ENCODE data around the gene GRP. TPM values are rescaled to one million over a fixed set of nuclear protein-coding genes. Genes with fewer than 3 reads are reported as not detected.

GRP gene
- total and polyA plus RNA-seq, 2 donors from 2014 or later = not detected

GRCh38 chr18:59220784-59221765 lies 1.1 kb downstream of the GRP start:
- Histone ChIP-seq H3K27me3 (ENCODE audit: control insufficient read depth, insufficient read depth, low read length) (peaks cover 35% of the 10 kb centered on the region), H3K4me1 (ENCODE audit: control insufficient read depth in 2 of 3, insufficient read depth in 2 of 3, low read depth in 1 of 3, low read length in 3 of 3) (no peaks in the 10 kb centered on the region), H3K4me3 (ENCODE audit: low read length in 3 of 3) (no peak overlapping the region), H3K9me3 (ENCODE audit: control insufficient read depth in 2 of 3, insufficient read depth in 1 of 3, low read length in 3 of 3) (no peaks in the 10 kb centered on the region), H3K9ac (ENCODE audit: low read length in 3 of 3) (no peak overlapping the region), H3K36me3 (ENCODE audit: control insufficient read depth in 2 of 3, insufficient read depth in 3 of 3, low read length in 3 of 3) (no peaks in the 10 kb centered on the region), H3K27ac (ENCODE audit: low read depth in 2 of 2, low read length in 2 of 2) (no peak overlapping the region)
- intact Hi-C loops (cut with DNase I) = no loop called here
- FAIRE-seq (no peak), DNase-seq (peak in 1 of 5 donors; percentile 9)
- no peak for TF ChIP-seq CTCF (IDR thresholded peaks at IDR 0.05; ENCODE audit: borderline replicate concordance, extremely low read depth, insufficient read depth)

GRCh38 chr18:59222341-59222740 lies 2.4 kb downstream of the GRP start:
- intact Hi-C loops (cut with DNase I) = no loop called here
- H3K36me3 ChIP-seq (ENCODE audit: control insufficient read depth in 2 of 3, insufficient read depth in 3 of 3, low read length in 3 of 3) = no peaks in the 10 kb centered on the region
- no peak for DNase-seq
- no peak overlapping the region for H3K9ac ChIP-seq (ENCODE audit: low read length in 3 of 3)
- no peaks in the 10 kb centered on the region for H3K9me3 ChIP-seq (ENCODE audit: control insufficient read depth in 2 of 3, insufficient read depth in 1 of 3, low read length in 3 of 3)
- H3K4me1 ChIP-seq (ENCODE audit: control insufficient read depth in 2 of 3, insufficient read depth in 2 of 3, low read depth in 1 of 3, low read length in 3 of 3) = no peaks in the 10 kb centered on the region
- H3K4me3 ChIP-seq (ENCODE audit: low read length in 3 of 3) = no peak overlapping the region
- peaks cover 33% of the 10 kb centered on the region for H3K27me3 ChIP-seq (ENCODE audit: control insufficient read depth, insufficient read depth, low read length)
- no peak for TF ChIP-seq CTCF (IDR thresholded peaks at IDR 0.05; ENCODE audit: borderline replicate concordance, extremely low read depth, insufficient read depth)
- FAIRE-seq = no peak
- H3K27ac ChIP-seq (ENCODE audit: low read depth in 2 of 2, low read length in 2 of 2) = no peak overlapping the region

- DNase-seq = peak in 1 of 5 donors; percentile 25
- Histone ChIP-seq H3K4me1 (ENCODE audit: control insufficient read depth in 2 of 3, insufficient read depth in 2 of 3, low read depth in 1 of 3, low read length in 3 of 3) (no peaks in the 10 kb centered on the region), H3K4me3 (ENCODE audit: low read length in 3 of 3) (no peak overlapping the region), H3K36me3 (ENCODE audit: control insufficient read depth in 2 of 3, insufficient read depth in 3 of 3, low read length in 3 of 3) (no peaks in the 10 kb centered on the region), H3K9me3 (ENCODE audit: control insufficient read depth in 2 of 3, insufficient read depth in 1 of 3, low read length in 3 of 3) (no peaks in the 10 kb centered on the region), H3K9ac (ENCODE audit: low read length in 3 of 3) (no peak overlapping the region), H3K27ac (ENCODE audit: low read depth in 2 of 2, low read length in 2 of 2) (no peak overlapping the region), H3K27me3 (ENCODE audit: control insufficient read depth, insufficient read depth, low read length) (no peaks in the 10 kb centered on the region)
- intact Hi-C loops (cut with DNase I) = no loop called here
- no peak for FAIRE-seq
- TF ChIP-seq CTCF (IDR thresholded peaks at IDR 0.05; ENCODE audit: borderline replicate concordance, extremely low read depth, insufficient read depth) = no peak
These were observed 8.4 kb downstream of the GRP start for GRCh38 chr18:59228351-59228750.
